ENCODE results near the gene TMEM40.
"Not testable (repeated sequence)": the region's sequence is repeated elsewhere in the genome, so short reads cannot be mapped to it uniquely, and the experiment has no call there.

TMEM40 gene

DNA sequence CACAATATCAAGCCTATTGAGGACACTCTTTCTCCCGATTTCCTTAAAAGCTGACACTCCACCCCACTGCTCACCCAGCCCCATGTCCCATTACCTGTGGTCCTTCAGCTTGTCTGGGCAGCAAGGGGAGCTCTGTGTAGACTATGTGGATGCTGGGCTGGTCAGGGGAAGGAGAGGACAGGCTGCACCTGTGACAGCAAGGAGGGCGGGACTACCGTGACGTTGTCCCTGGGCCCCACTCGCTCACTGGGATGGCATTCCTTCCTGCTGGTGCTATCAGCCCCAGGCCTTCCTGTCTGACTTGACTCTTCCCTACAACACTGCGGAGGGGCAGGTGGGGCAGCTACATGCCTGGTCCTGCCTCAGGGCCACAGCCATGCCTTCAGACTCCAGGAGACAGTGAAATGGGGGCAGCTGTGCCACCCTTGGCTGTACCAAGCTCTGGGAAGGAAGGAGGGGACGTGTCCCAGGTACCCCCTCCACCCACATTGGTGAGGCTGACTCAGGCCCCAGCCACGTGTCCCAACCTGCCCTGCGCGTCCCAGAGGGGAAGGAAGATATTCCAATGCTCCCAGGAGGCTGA, at the start of gene TMEM40:
Gene TMEM40 (minus strand): TSS at position 163 of the 583 bp plus-strand sequence. CDS start 9,427 bp downstream, outside the sequence.
- no peak for DNase-seq

DNA sequence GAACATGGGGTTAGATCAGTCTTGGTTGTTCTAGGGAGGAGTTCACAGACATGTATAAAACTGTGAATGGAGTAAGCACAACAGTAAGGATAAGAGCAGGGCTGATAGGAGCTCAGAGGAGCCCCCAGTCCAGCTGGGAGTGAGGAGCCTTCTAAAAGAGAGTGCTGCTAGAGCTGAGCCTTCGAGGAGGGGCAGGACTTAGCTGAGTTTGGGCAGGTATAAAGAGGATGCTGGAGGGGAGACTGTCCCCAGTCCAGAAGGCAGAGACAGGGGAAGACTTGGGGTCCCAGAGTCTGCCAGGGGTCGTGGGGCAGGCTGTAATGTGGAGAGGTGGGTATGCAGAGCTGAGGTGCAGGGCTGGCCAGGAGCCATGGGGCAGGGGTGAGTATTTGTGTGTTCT, 49.5 kb upstream of the TMEM40 start:
- DNase-seq: no peak

DNA sequence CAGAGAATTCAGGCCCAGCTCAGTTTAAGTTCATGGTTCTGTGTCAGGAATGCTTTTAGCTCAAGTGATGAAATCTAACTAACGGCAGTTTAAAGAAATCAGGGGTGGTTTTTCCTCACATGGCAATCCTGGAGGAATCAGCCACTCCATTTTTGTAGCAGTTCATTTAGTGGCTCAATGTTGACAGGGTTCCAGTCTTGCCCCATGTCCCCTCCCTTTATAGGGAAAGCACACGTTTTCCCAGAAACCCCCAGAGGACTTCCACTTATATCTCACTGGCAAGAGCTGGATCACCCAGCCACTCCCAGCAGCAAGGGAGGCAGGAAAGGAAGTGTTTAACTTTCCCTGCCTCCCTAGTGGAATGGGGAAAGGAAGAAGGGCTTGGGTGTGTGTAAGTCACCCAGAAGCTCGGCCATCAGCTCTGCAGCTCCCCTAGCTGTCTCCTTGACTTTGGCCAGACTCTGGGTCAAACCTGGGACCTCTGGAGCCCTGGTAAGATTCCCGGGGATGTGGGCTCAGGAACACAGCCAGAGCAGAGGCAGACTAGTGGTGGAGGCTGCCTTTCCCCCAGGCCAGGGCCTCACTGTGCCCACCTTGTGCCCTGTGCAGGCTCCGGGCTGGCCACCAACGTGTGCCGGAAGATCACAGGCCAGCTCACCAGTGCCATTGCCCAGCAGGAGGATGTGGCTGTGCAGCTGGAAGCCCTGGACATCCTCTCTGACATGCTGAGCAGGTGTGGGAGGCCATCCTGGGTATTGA, 48.7 kb upstream of the TMEM40 start:
- no peak for DNase-seq

GRCh38 chr3:12807066-12807465, 48.0 kb upstream of the TMEM40 start:
- no peak for DNase-seq

- no peak for DNase-seq
These were observed 44.3 kb upstream of the TMEM40 start for GRCh38 chr3:12803371-12803770.

GRCh38 chr3:12799525-12800440, 40.7 kb upstream of the TMEM40 start:
- DNase-seq: no peak

- no peak for DNase-seq
These were observed 39.6 kb upstream of the TMEM40 start for GRCh38 chr3:12798559-12799179.

DNA sequence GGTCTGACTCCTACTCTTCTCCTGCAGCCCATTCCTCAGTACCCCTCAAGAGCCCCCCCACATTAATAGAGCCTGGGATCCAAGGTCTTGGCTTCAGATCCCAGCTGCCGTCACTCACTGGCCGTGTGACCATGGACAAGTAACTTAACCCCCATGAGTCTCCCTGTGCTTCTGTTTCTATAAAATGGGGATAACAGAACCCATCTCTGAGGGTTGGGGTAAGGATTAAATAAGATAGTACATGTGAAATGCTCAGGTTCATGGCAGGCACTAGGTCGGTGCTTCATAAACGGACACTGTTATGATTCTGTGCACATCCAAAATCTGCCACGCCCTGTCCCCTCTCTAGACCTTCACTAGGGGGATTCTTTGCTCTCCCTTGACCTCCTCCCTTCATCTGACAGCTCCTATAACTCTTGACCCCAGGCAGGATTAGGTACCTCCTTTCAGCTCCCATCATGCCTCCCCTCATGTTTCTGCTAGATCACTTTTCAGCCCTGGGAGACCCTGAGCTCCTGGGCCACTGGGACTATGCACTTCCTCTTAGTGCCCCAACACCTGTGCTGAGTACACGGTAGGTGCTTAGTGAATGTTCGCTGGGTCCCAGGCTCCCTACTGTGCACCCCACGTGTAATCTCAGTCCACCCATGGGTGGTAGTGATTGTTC, 39.0 kb upstream of the TMEM40 start:
- no peak for DNase-seq

- no peak for DNase-seq
These were observed 38.2 kb upstream of the TMEM40 start for GRCh38 chr3:12797124-12797891.

DNA sequence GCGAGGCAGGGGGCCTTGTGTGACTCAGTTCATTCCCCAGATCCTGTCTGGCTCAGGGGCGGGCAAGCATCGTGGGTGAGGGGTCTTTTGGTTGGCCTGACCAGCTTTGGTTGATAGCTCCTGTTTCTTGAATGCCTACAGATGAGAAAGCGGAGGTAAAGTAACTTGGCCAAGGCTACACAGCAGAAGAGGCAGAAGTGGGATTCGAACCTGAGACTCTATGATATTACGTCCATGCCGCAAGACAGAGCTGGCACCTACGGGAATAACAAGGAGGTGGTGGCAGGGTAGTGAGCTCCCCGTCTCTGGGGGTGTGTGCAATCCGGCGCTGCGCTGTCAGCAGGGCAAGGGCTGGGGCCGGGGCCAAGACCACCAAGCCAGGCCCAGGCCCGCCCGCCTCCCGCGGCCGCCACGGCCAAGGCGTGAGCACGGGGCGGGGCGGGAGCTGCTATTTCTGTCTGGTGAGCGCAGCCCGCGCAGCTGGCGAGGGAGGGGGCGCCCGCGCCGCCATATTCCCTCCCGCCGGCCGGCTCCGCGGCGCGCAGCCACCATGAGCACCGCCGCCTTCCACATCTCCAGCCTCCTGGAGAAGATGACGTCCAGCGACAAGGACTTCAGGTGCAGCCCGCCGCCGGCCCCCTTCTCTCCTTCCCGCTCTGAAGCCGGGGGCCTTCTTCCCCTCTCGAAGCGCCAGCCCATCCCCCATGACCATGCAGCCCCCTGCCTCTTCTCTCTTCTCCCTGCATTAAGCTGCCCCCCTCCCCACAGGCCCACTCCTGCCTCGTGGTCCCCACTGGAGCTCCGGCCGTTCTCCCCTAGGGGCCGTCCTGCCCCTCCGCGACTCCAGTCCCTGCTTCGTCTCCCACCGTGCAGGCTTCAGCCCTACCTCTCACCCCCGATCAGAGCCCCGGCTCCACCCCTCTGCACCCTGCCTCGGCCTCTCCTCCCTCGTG, 37.4 kb upstream of the TMEM40 start, which contains the start of gene CAND2:
Gene CAND2 (plus strand): TSS at position 510 of the 953 bp plus-strand sequence. CDS start 41 bp downstream, at position 551.
- no peak for DNase-seq

GRCh38 chr3:12793701-12794100, 34.6 kb upstream of the TMEM40 start:
- DNase-seq: no peak

- DNase-seq: peak; percentile 18 to 30
These were observed 32.4 kb upstream of the TMEM40 start for GRCh38 chr3:12791430-12791829.

DNA sequence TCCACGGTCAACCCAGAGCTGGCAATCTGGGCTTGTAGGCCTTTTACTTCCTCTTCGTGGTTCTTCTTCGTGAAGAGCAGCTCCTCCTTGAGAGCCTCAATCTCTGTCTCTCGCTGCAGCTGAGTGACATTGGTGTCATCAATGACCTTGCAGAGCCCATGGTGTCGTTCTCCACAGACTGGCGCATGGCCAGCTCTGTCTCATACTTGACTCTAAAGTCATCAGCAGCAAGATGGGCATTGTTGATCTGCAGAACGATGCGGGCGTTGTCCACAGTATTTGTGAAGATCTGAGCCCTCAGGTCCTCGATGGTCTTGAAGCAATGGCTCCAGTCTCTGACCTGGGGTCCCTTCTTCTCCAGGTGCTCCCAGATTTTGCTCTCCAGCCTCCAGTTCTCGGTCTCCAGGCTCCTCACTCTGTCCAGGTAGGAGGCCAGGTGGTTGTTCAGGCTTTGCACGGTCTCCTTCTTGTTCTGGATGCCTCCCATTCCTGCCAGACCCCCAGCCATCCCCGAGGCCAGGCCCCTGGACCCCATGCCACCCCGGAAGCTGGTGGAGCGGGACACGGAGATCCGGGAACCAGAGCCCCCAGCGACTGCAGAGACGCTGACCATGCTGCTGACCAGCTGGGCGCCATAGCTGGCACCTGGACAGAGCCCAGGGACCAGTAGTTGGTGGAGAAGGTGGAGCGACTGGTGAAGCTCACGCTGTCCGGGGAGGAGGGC, 29.1 kb upstream of the TMEM40 start:
- not testable (repeated sequence) for DNase-seq

DNA sequence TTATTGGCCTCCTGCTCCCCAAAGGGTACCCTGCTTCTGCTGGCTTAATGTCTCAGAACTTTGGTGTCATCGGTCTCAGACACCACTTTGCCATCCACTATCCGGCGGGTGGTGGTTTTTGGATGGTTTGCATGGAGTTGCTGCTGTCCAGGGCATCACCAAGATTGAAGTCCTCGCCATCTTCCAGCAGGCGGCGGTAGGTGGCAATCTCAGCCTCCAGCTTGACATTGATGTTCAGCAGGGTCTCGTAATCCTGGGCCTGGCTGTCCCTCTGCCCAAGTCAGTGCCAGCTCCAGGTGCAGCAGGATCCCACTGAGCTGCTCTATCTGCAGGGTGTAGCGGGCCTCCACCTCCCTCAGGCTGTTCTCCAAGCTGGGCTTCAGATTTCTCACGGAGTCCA, 28.3 kb upstream of the TMEM40 start:
- DNase-seq: peak in 1 of 2 donors; percentile 27

DNA sequence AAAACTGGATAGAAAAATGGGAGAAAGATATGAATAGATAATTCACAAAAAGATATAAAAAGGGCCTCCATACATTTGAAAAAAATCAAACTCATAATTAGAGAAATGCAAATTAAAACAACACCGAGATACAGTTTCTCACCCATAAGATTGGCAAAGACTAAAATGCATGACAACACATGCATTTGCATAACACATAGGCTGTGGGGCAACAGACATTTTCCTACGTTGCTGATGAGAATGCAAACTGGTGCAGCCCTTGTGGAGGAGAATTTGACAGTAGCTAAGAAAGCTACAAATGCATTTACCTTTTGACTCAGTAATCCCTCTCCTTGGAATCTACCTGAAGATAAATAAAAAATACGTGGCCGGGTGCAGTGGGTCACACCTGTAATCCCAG, 26.0 kb upstream of the TMEM40 start:
- DNase-seq: peak in 1 of 2 donors; percentile 9

DNA sequence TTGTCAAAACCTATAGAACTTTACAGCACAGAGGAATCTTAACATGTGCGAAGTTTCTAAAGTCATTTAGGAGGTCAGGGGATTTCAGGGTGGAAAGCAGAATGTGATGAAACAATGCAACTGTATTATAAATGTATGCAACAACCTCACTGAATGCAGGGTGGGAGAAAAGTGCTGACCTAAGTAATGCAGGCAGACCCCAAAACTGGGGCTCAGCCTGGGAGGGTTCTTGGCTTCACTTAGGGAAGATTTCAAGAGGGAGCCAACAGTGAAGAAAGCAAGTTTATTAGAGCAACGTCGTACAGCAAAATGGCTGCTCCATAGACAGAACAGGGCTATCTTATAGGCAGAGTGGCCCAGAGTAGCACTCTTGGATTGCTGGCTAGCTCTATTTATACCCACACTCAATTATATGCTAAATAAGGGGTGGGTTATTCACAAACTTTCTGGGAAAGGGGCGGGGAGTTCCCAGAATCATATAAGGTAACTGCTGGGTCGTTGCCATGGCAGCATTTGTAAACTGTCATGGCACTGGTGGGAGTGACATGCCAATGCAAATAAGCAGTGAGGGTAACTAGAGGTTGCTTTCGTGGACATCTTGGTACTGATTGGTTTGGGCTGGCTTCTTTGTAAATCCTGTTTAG, 23.2 kb upstream of the TMEM40 start:
- peak; percentile 14 for DNase-seq

GRCh38 chr3:12780751-12781150, 21.7 kb upstream of the TMEM40 start:
- no peak for DNase-seq

- DNase-seq: no peak
These were observed 18.1 kb upstream of the TMEM40 start for GRCh38 chr3:12777171-12777570.

GRCh38 chr3:12775970-12776369, 16.9 kb upstream of the TMEM40 start:
- not testable (repeated sequence) for DNase-seq

All from inflammatory macrophage treated with lipopolysaccharide for 1 hour (primary cell).